Activated B cell treated with CpG ODN at 0.5 μM for 24 hours (primary cell): ENCODE results near the gene OR2A5. TPM values are rescaled to one million over a fixed set of nuclear protein-coding genes. Genes with fewer than 3 reads are reported as not detected.
"Not testable (repeated sequence)": the region's sequence is repeated elsewhere in the genome, so short reads cannot be mapped to it uniquely, and the experiment has no call there.

ENCODE experiments used
- ATAC-seq: fragments of 200-7000 bp; cut with Tn5 transposase; one replicate; pipeline ENCODE4 v1.10.0; 2021; ENCODE audit warnings: low read depth, mild to moderate bottlenecking, moderate library complexity
- CTCF ChIA-PET: fragments of 350-600 bp; sonication (Branson Sonifier 250); formaldehyde crosslinking; loops from one replicate; lab custom pipeline; 2021; ENCODE audit warnings: antibody characterized with exemption; lab: Charles Lee
- POLR2A ChIA-PET: fragments of 350-600 bp; sonication (Branson Sonifier 250); formaldehyde crosslinking; loops from one replicate; lab custom pipeline; 2021; ENCODE audit warnings: antibody characterized with exemption; lab: Charles Lee
- DNase-seq: peaks from one replicate; pipeline ENCODE4 v3.0.0; 2022
- H3K27ac Mint-ChIP-seq: one replicate; pipeline ENCODE4 v1.8.0; 2020; ENCODE audit warnings: mixed read lengths
- H3K27me3 Mint-ChIP-seq: one replicate; pipeline ENCODE4 v1.8.0; 2021; ENCODE audit warnings: mixed read lengths
- H3K36me3 Mint-ChIP-seq: one replicate; pipeline ENCODE4 v1.8.0; 2021; ENCODE audit warnings: low read depth, mixed read lengths
- H3K4me1 Mint-ChIP-seq: one replicate; pipeline ENCODE4 v1.8.0; 2021; ENCODE audit warnings: mixed read lengths
- H3K4me3 Mint-ChIP-seq: one replicate; pipeline ENCODE4 v1.8.0; 2020; ENCODE audit warnings: mild to moderate bottlenecking, mixed read lengths
- H3K9me3 Mint-ChIP-seq: one replicate; pipeline ENCODE4 v1.8.0; 2020; ENCODE audit warnings: mixed read lengths
- CTCF ChIP-seq: fragments of 200-600 bp; IDR thresholded peaks from one replicate; pipeline ENCODE4 v1.8.0; 2022; ENCODE audit warnings: antibody characterized with exemption, mild to moderate bottlenecking
- intact Hi-C: fragments of 100-400 bp; cut with micrococcal nuclease; formaldehyde crosslinking; loops from one replicate; pipeline ENCODE4 v1.15.1; 2024
- total RNA-seq: library from RNA; stranded (reverse); gene quantifications from 2 replicates; pipeline ENCODE4 v1.2.3, GENCODE V29; 2022

Gene OR2A5
- total RNA-seq, 1 donor from 2014 or later = not detected

GRCh38 chr7:144006692-144007042 is 42.1 kb upstream of the OR2A5 start:
- CTCF ChIA-PET = no interaction called here
- POLR2A ChIA-PET = no interaction called here
- Mint-ChIP-seq H3K9me3 (peaks cover 20% of the 10 kb centered on the region), H3K36me3 (no peaks in the 10 kb centered on the region), H3K4me1 (no peaks in the 10 kb centered on the region), H3K27ac (no peak overlapping the region), H3K4me3 (no peak overlapping the region), H3K27me3 (peaks cover 2% of the 10 kb centered on the region)
- DNase-seq = no peak
- intact Hi-C loops = no loop called here
- no peak for TF ChIP-seq CTCF
- no peak for ATAC-seq

GRCh38 chr7:144009361-144009760 is 39.4 kb upstream of the OR2A5 start:
- Mint-ChIP-seq H3K4me3 (no peak overlapping the region), H3K36me3 (no peaks in the 10 kb centered on the region), H3K4me1 (no peaks in the 10 kb centered on the region), H3K27ac (no peak overlapping the region), H3K9me3 (peaks cover 22% of the 10 kb centered on the region), H3K27me3 (peaks cover 6% of the 10 kb centered on the region)
- no peak for TF ChIP-seq CTCF
- CTCF ChIA-PET = no interaction called here
- intact Hi-C loops = no loop called here
- ATAC-seq (no peak), DNase-seq (no peak)
- POLR2A ChIA-PET = no interaction called here

DNA sequence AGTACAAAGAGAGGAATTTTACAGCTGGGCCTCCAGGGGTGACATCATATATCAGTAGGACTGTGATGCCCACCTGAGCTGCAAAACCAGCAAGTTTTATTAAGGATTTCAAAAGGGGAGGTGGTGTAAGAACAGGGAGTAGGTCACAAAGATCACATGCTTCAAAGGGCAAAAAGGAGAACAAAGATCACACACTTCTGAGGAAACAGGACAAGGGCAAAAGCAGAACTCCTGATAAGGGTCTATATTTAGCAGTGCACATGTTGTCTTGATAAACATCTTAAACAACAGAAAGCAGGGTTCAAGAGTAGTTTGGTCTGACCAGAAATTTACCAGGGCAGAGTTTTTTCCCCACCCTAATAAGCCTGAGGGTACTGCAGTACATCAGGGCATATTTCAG is 38.7 kb upstream of the OR2A5 start:
- CTCF ChIA-PET, H3K4me1 Mint-ChIP-seq, DNase-seq, ATAC-seq, POLR2A ChIA-PET, H3K27ac Mint-ChIP-seq, intact Hi-C loops, H3K36me3 Mint-ChIP-seq, H3K4me3 Mint-ChIP-seq, H3K27me3 Mint-ChIP-seq: not testable (repeated sequence)
- H3K9me3 Mint-ChIP-seq = peaks cover 22% of the 10 kb centered on the region

DNA sequence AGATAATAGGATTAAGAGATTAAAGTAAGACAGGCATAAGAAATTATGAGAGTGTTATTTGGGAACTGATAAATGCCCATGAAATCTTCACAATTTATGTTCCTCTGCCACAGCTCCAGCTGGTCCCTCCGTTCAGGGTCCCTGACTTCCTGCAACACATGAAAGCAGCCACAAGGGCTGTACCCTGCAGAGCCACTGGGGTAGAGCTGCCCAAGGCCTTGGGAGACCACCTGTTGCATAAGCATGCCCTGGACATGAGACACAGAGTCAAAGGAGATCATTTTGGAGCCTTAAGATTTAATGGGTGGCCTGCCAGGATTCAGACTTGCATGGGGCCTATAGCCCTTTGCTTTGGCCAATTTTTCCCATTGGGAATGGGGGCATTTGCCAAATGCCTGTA is 37.9 kb upstream of the OR2A5 start:
- POLR2A ChIA-PET, H3K27me3 Mint-ChIP-seq, H3K4me3 Mint-ChIP-seq: not testable (repeated sequence)

GRCh38 chr7:144011458-144012230 is 37.1 kb upstream of the OR2A5 start:
- Mint-ChIP-seq H3K36me3 (no peaks in the 10 kb centered on the region), H3K27ac (no peak overlapping the region), H3K4me1 (no peaks in the 10 kb centered on the region), H3K9me3 (peaks cover 22% of the 10 kb centered on the region), H3K4me3 (no peak overlapping the region), H3K27me3 (peaks cover 4% of the 10 kb centered on the region)
- intact Hi-C loops = no loop called here
- no peak for TF ChIP-seq CTCF
- ATAC-seq (no peak), DNase-seq (no peak)
- ChIA-PET POLR2A (no interaction called here), CTCF (no interaction called here)

More for the DNA sequence above, 37.9 kb upstream of the OR2A5 start:
- H3K4me1 Mint-ChIP-seq, H3K27ac Mint-ChIP-seq, ATAC-seq, CTCF ChIA-PET, intact Hi-C loops, H3K36me3 Mint-ChIP-seq, DNase-seq: not testable (repeated sequence)
- H3K9me3 Mint-ChIP-seq = peaks cover 22% of the 10 kb centered on the region

DNA sequence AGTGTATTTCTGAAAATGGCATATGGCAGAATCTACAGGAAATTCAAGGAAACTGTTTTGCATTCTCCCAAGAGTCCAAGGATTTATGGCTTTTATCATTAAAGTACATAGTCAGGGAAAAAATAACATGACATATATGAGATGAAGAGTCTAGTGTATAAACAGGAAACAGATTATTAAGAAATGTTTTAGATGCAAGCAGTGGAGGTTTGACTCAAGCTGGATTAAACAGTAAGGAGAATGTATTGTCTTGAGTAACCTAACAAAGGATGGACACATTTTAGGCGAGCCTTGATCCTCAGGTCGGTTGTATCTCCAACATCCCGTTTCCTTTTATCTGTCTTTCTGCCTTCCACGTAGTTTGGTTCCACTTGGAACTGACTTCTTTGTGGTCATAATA is 30.7 kb upstream of the OR2A5 start:
- Mint-ChIP-seq H3K4me3 (no peak overlapping the region), H3K27ac (no peak overlapping the region), H3K27me3 (no peaks in the 10 kb centered on the region), H3K4me1 (no peaks in the 10 kb centered on the region), H3K9me3 (no peaks in the 10 kb centered on the region), H3K36me3 (no peaks in the 10 kb centered on the region)
- ChIA-PET POLR2A (no interaction called here), CTCF (no interaction called here)
- intact Hi-C loops = no loop called here
- ATAC-seq (no peak), DNase-seq (no peak)
- no peak for TF ChIP-seq CTCF
